Lower leg skin (tissue), 3 donors: ENCODE measurements around the gene ZFAND2A.

ENCODE experiments used
- POLR2A ChIP-seq, 2 donors: fragments of 450-650 bp; IDR thresholded peaks; one replicate each; pipeline ENCODE4 v1.6.1; 2016 to 2017; ENCODE audit warnings: antibody characterized with exemption in 2 of 2, mild to moderate bottlenecking in 1 of 2, moderate library complexity in 1 of 2
- TF ChIP-seq, protein P1 (sequence below), 3 donors: fragments of 450-650 bp; IDR thresholded peaks; one replicate each; pipeline ENCODE4 v1.5.1; 2016; ENCODE audit warnings: antibody characterized with exemption in 3 of 3, mild to moderate bottlenecking in 3 of 3, moderate library complexity in 2 of 3

DNA sequence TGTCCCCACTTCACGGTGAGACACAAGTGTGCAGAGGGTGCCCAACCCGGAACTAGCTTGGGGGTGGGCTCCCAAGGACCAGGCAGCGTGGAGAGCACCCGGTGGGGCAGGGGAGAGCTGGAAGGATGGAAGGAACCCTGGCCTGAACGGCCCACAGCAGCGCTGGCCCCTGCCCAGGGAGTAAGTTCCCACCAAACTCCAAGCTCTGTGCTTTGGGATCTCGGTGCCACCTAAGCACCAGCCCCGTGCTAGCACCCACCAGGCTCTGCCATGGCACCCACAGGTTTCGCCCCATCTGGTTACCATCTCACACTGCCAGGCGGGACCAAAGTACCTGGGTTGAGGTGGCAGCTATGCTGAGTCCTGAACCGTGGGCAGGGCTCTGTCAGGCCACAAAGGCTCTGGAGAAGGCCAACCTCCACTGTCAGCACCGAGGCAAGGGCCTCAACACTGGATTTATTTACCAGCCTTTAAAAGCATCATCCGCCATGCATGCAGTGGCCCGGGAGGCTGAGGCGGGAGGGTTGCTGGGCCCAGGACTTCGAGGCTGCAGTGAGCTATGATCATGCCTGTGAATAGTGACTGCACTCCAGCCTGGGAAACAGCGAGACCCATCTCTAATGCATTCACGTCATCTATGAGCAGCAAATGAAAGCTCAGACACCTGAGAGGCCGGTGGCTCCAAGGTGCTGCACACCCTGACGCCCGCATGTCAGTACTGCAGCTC lies 56.0 kb downstream of the ZFAND2A start:
- no peak for TF ChIP-seq POLR2A (IDR thresholded peaks at IDR 0.05)
- TF ChIP-seq, protein P1, sequence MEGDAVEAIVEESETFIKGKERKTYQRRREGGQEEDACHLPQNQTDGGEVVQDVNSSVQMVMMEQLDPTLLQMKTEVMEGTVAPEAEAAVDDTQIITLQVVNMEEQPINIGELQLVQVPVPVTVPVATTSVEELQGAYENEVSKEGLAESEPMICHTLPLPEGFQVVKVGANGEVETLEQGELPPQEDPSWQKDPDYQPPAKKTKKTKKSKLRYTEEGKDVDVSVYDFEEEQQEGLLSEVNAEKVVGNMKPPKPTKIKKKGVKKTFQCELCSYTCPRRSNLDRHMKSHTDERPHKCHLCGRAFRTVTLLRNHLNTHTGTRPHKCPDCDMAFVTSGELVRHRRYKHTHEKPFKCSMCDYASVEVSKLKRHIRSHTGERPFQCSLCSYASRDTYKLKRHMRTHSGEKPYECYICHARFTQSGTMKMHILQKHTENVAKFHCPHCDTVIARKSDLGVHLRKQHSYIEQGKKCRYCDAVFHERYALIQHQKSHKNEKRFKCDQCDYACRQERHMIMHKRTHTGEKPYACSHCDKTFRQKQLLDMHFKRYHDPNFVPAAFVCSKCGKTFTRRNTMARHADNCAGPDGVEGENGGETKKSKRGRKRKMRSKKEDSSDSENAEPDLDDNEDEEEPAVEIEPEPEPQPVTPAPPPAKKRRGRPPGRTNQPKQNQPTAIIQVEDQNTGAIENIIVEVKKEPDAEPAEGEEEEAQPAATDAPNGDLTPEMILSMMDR (IDR thresholded peaks at IDR 0.05) = no peak
